GM20000 (cell line): ENCODE data around the gene INSYN1.
"Not testable (repeated sequence)": the region's sequence is repeated elsewhere in the genome, so short reads cannot be mapped to it uniquely, and the experiment has no call there.

Source experiments
- DNase-seq: peaks from one replicate; pipeline ENCODE4 v3.0.0; 2012; ENCODE audit warnings: low spot score
- CTCF ChIP-seq: IDR thresholded peaks from 2 replicates; pipeline ENCODE4 v1.5.1; 2012; ENCODE audit warnings: mild to moderate bottlenecking, control low read depth; ENCODE audit errors: extremely low read depth, missing control alignments

The INSYN1 gene

GRCh38 chr15:73732930-73733329, 20.2 kb downstream of the INSYN1 start:
- no peak for DNase-seq
- TF ChIP-seq CTCF: no peak

GRCh38 chr15:73732051-73732450, 21.1 kb downstream of the INSYN1 start:
- DNase-seq: not testable (repeated sequence)

DNA sequence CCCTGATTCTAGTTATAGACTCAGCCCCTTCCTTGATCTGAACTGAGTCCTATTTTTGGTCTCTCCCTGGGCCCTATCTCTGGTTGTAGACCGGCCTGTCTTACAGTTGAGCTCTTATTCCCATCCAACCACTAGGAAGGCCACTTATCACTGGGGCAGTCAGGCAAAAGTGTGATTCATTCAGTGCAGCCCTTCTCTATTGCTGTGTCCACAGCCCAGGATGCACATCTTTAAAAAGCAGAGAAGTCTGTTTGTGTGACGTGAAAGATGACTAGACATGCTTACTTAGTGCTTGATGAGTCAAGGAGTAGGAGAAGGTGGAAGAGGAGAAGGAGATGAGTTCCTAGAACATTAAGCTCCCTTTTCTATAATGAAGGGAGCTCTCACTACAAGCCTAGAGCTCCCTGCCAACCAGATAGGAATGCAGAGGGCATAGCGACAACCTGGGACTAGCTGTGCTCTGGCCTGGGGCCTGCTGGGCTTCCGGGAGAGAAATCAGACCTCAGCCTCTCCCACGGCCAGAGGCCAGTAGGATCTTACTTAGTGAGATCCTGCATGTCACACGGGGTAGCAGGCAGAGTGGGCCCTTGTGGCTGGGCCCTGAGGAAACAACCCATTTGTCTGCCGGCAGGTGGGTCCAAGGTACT, 25.7 kb downstream of the INSYN1 start:
- no peak for DNase-seq
- no peak for TF ChIP-seq CTCF

GRCh38 chr15:73724212-73724611, 28.9 kb downstream of the INSYN1 start:
- DNase-seq: no peak
- TF ChIP-seq CTCF: no peak

- TF ChIP-seq CTCF: no peak
- DNase-seq: no peak
Measured at GRCh38 chr15:73723191-73723590, 30.0 kb downstream of the INSYN1 start.

DNA sequence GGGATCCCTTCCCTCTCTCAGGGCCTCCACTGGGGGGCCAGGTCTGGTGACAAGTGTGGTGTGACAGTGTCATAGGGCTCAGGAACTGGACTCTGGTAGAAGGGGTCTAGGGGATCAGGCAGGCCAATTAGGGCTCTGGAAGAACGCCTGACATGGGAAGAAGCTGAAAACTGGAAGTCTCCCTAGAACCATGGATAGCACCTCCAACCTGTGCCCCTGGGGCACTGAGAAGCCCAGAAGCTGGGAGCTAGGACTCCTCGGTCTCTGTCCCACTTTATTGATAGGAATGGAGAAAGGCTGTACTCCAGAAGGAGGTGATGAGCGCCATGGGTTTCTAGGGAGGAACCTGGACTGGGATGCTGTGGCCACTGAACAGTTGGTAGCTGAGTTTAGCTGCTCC, 30.7 kb downstream of the INSYN1 start:
- TF ChIP-seq CTCF: no peak

DNA sequence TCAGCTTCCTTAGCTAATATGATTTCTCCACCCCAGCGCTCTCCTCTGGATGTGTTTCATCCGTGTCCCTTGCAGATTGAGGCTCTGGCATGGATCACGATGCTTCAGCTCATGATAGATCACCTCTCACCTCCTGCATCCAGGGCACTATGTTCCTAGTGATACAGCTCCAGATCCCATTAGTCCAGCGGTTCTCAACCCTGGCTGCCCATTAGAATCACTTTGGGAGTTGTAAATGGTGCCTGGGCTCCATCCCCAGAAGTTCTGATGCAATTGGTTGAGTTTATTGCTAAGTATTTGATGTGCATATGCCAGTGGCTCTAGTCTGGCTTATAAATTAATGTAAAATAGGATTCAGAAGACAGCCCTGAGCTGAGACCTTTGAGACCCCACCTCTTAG, 34.5 kb downstream of the INSYN1 start:
- no peak for DNase-seq

More for the DNA sequence above, 30.7 kb downstream of the INSYN1 start:
- no peak for DNase-seq

More for the DNA sequence above, 34.5 kb downstream of the INSYN1 start:
- TF ChIP-seq CTCF: no peak
